ENCODE measurements around the gene KCNK6.

- TF ChIP-seq POLR2A (IDR thresholded peaks at IDR 0.05; ENCODE audit: low read depth, low read length) (no peak), POU2F2 (IDR thresholded peaks at IDR 0.05; ENCODE audit: low read depth, low read length) (no peak), POLR2AphosphoS5 (IDR thresholded peaks at IDR 0.05; ENCODE audit: low read depth, low read length) (no peak), TAF1 (IDR thresholded peaks at IDR 0.05; ENCODE audit: low read depth, low read length) (no peak), PAX5 (IDR thresholded peaks at IDR 0.05; ENCODE audit: insufficient read depth, low read length, severe bottlenecking) (no peak), SPI1 (IDR thresholded peaks at IDR 0.05; ENCODE audit: low read depth, low read length) (no peak)
Measured at GRCh38 chr19:38370299-38370698, 50.7 kb downstream of the KCNK6 start.

Measured in GM12891 (cell line).